ENCODE results near the gene EYS.

The EYS gene

DNA sequence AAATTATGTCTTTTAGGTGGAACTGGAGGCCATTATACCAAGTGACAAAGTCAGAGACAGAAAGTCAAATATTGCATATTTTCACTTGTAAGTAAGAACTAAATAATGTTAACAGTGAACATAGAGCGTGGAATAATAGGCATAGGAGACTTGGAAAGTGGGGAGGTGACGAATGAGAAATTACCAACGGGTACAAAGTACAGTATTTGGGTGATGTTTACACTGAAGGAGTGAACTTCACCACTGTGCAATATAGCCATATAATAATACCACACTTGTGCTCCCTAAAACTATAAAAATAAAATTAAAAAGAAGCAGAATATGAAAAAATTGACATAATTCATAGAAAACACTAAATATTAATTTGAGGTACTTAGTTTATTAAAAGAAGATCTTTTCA lies 14.9 kb downstream of the EYS start:
- Histone ChIP-seq H3K4me3 (ENCODE audit: low read length) (no peak overlapping the region), H3K9me3 (ENCODE audit: control insufficient read depth, low read length) (no peaks in the 10 kb centered on the region), H3K36me3 (ENCODE audit: control insufficient read depth, insufficient read depth, low read length, severe bottlenecking) (no peaks in the 10 kb centered on the region), H3K4me1 (ENCODE audit: control insufficient read depth, insufficient read depth, low read length) (no peaks in the 10 kb centered on the region), H3K9ac (ENCODE audit: low read length) (no peak overlapping the region), H3K27me3 (replicated peaks; ENCODE audit: control insufficient read depth, insufficient read depth, low read length) (no peaks in the 10 kb centered on the region)
- no peak for DNase-seq (ENCODE audit: low read depth)

DNA sequence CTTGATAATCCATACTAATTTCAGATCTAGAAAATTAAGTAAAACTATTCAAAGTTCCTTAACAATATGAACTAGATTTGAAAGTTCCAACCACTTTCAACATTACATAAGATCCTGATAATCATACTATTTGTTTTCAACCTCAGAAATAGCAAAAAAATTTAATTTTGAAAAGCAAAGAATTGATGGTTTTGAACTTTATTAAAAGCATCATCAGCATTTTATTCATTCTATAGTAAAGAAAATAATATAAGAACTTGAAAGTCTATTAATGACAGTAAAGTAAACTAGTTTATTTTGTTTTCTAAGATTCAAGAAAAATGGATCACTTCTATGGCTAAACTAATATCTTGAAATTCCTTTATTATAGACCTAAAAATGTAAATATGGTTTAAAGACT lies 26.8 kb downstream of the EYS start:
- Histone ChIP-seq H3K9ac (ENCODE audit: low read length) (no peak overlapping the region), H3K4me3 (ENCODE audit: low read length) (no peak overlapping the region), H3K9me3 (ENCODE audit: control insufficient read depth, low read length) (peaks cover 4% of the 10 kb centered on the region), H3K27me3 (replicated peaks; ENCODE audit: control insufficient read depth, insufficient read depth, low read length) (no peaks in the 10 kb centered on the region), H3K4me1 (ENCODE audit: control insufficient read depth, insufficient read depth, low read length) (no peaks in the 10 kb centered on the region), H3K36me3 (ENCODE audit: control insufficient read depth, insufficient read depth, low read length, severe bottlenecking) (no peaks in the 10 kb centered on the region)
- DNase-seq (ENCODE audit: low read depth) = no peak

DNA sequence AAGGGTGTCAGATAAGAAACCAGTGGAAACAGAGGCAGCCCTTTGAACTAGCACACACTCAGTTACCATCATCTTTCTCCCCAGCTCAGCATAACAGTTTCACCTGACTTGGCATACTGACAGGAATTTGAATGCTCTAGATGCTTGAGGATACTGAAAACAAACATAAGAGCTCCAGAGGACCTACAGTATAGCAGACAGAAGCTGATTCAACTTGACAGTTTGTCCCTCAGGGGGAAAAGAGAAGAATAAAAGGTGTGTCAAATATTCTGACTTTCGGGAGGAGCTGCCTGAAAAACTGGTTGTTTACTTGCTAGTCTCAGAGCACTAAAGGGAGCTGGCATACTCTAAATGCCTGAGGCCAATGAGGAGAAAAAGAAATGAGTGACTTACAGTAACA lies 35.1 kb downstream of the EYS start:
- no peaks in the 10 kb centered on the region for H3K36me3 ChIP-seq (ENCODE audit: control insufficient read depth, insufficient read depth, low read length, severe bottlenecking)
- no peak overlapping the region for H3K9ac ChIP-seq (ENCODE audit: low read length)
- no peaks in the 10 kb centered on the region for H3K27me3 ChIP-seq (replicated peaks; ENCODE audit: control insufficient read depth, insufficient read depth, low read length)
- H3K9me3 ChIP-seq (ENCODE audit: control insufficient read depth, low read length) = peaks cover 18% of the 10 kb centered on the region
- no peak overlapping the region for H3K4me3 ChIP-seq (ENCODE audit: low read length)
- DNase-seq (ENCODE audit: low read depth) = no peak
- H3K4me1 ChIP-seq (ENCODE audit: control insufficient read depth, insufficient read depth, low read length) = no peaks in the 10 kb centered on the region

DNA sequence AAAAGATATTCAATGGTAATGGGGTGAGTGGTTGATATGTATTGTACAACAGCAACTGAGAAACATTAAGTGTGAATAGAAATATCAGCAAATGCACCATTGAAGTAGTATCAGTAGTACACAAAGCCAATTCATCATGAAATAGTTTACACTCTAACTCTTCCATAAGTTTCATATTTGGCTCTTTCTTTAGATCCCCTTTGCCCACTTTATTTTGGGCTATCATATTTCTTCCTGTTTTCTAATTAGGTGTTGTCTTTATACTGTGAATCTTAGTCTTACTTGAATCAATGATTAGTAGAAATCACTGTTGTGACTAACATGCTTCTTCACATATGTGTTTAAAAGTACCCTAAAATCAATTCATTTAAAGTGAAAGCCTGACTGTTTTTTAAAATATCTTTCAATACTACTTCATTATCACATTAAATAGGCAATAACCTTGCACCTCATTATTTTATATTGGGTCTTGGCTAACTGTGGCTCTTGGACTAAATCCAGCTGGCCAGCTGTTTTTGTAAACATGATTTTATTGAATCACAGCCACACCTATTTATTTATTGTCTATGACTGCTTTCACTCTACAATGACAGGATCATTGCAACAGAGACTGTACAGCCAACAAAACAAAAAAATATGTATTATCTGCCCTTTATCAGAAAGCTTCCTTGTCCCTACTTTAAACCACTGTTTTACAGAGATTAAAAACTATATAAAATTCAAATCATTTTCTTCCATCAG lies 38.9 kb downstream of the EYS start:
- Histone ChIP-seq H3K36me3 (ENCODE audit: control insufficient read depth, insufficient read depth, low read length, severe bottlenecking) (no peaks in the 10 kb centered on the region), H3K9me3 (ENCODE audit: control insufficient read depth, low read length) (peaks cover 5% of the 10 kb centered on the region), H3K4me3 (ENCODE audit: low read length) (no peak overlapping the region), H3K27me3 (replicated peaks; ENCODE audit: control insufficient read depth, insufficient read depth, low read length) (no peaks in the 10 kb centered on the region), H3K4me1 (ENCODE audit: control insufficient read depth, insufficient read depth, low read length) (no peaks in the 10 kb centered on the region), H3K9ac (ENCODE audit: low read length) (no peak overlapping the region)
- no peak for DNase-seq (ENCODE audit: low read depth)

DNA sequence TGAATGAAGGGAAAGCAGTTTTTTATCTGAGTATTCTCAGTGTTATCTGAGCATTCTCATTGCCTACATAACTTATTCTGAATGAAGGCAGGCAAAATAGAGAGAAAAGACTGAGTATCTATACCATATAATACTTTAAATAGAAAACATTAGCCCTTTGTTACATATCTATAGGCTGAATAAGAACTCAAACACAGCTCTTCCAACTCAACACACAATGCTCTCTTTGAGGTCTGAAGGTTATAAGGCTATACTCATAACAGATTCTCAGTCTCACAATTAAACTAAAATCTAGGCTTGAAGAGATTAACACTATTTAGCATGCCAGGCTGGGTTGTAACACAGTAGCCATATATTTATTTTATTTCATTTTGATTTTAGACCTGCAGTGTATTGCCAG lies 56.9 kb downstream of the EYS start:
- H3K36me3 ChIP-seq (ENCODE audit: control insufficient read depth, insufficient read depth, low read length, severe bottlenecking) = no peaks in the 10 kb centered on the region
- H3K4me3 ChIP-seq (ENCODE audit: low read length) = no peak overlapping the region
- no peak overlapping the region for H3K9ac ChIP-seq (ENCODE audit: low read length)
- DNase-seq (ENCODE audit: low read depth) = no peak
- peaks cover 3% of the 10 kb centered on the region for H3K9me3 ChIP-seq (ENCODE audit: control insufficient read depth, low read length)
- H3K27me3 ChIP-seq (replicated peaks; ENCODE audit: control insufficient read depth, insufficient read depth, low read length) = no peaks in the 10 kb centered on the region
- H3K4me1 ChIP-seq (ENCODE audit: control insufficient read depth, insufficient read depth, low read length) = no peaks in the 10 kb centered on the region

DNA sequence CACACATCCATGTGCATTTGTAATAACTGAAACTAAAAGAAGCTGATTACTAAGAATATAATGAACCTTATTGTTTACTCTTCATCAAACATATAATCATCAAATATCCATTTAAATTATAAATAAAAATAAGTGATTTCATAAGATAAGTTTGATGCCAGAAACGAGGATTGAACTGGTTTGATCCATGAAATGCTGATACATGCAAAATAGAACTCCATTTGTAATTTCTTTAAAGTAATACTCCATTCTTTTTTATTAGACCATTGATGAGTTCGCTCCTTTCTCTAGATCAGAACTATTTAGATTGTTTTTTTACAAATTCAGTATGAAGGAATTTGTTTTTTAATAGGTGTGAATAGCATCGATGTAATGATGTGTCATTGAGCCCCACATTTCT lies 57.6 kb downstream of the EYS start:
- no peaks in the 10 kb centered on the region for H3K4me1 ChIP-seq (ENCODE audit: control insufficient read depth, insufficient read depth, low read length)
- DNase-seq (ENCODE audit: low read depth) = no peak
- no peaks in the 10 kb centered on the region for H3K36me3 ChIP-seq (ENCODE audit: control insufficient read depth, insufficient read depth, low read length, severe bottlenecking)
- H3K9ac ChIP-seq (ENCODE audit: low read length) = no peak overlapping the region
- H3K4me3 ChIP-seq (ENCODE audit: low read length) = no peak overlapping the region
- H3K27me3 ChIP-seq (replicated peaks; ENCODE audit: control insufficient read depth, insufficient read depth, low read length) = no peaks in the 10 kb centered on the region
- H3K9me3 ChIP-seq (ENCODE audit: control insufficient read depth, low read length) = peaks cover 3% of the 10 kb centered on the region

DNA sequence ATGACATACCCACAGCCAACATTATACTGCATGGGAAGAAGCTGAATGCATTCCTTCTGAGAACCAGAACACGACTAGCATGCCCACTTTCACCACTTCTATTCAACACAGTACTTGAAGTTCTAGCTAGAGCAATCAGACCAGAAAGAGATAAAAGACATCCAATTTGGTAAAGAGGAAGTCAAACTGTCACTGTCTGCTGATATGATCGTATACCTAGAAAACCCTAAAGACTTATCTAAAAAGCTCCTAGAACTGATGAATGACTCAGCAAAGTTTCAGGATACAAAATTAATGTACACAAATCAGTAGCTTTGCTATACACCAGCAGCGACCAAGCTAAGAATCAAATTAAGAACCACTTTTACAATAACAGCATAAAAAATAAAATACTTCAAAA lies 60.5 kb downstream of the EYS start:
- no peaks in the 10 kb centered on the region for H3K27me3 ChIP-seq (replicated peaks; ENCODE audit: control insufficient read depth, insufficient read depth, low read length)
- no peaks in the 10 kb centered on the region for H3K36me3 ChIP-seq (ENCODE audit: control insufficient read depth, insufficient read depth, low read length, severe bottlenecking)
- H3K4me1 ChIP-seq (ENCODE audit: control insufficient read depth, insufficient read depth, low read length) = no peaks in the 10 kb centered on the region
- H3K9ac ChIP-seq (ENCODE audit: low read length) = no peak overlapping the region
- H3K4me3 ChIP-seq (ENCODE audit: low read length) = no peak overlapping the region
- peaks cover 3% of the 10 kb centered on the region for H3K9me3 ChIP-seq (ENCODE audit: control insufficient read depth, low read length)
- no peak for DNase-seq (ENCODE audit: low read depth)

DNA sequence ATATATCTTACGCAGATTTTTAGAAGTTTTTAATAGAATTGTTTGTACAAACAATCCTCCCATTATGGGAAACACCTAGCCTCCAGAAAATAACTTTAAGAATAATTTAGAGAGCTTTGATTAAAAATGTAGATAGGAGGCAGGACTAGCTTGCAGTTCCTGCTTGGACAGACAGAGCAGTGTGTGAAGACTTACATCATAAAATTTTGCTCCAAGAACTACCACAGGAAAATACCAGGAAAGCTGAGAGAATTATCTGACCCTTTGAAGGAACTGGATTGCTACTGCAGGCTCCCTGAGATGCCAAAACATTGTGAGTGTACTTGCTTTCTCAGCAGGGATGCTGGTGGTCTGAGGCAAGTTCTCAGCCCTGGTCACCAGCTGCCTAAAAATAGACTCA lies 64.2 kb downstream of the EYS start:
- DNase-seq (ENCODE audit: low read depth) = no peak
- Histone ChIP-seq H3K36me3 (ENCODE audit: control insufficient read depth, insufficient read depth, low read length, severe bottlenecking) (no peaks in the 10 kb centered on the region), H3K27me3 (replicated peaks; ENCODE audit: control insufficient read depth, insufficient read depth, low read length) (no peaks in the 10 kb centered on the region), H3K4me3 (ENCODE audit: low read length) (no peak overlapping the region), H3K9ac (ENCODE audit: low read length) (no peak overlapping the region), H3K4me1 (ENCODE audit: control insufficient read depth, insufficient read depth, low read length) (no peaks in the 10 kb centered on the region), H3K9me3 (ENCODE audit: control insufficient read depth, low read length) (peaks cover 3% of the 10 kb centered on the region)

DNA sequence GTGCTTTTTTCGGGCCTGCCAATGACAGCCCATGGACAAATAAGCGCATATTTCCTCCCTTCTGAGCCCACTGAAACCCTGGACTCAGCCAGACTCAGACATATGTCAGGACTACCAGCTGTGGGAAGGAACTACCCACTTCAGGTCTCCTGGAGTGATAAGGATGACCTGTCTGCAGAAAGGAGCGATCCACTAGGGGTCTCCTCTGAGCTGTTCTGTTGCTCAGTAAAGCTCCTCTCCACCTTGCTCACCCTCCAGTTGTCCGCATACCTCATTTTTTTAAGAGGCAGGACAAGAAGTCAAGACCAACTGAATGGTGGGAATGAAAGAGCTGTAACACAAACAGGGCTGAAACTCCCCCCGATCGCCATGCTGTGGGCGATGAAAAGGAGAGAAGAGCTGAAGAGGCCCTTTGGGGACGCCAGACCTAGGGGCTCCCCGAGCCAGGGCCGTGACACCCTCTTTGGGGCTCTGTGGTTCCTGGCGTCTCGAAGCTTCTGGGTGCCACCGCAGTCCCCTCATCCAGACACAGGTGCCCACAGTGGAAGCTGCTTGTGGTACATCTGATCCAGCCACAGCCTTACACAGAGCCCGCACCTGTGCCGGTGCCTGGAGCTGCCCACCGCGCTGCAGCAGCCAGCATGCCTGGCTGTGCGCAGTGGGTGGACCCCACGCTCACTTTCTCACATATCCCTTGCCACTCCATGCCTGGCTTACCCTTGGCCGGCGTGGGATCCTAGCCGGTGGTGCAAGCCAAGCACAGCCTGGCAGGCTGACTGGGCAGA lies 68.8 kb downstream of the EYS start:
- H3K4me1 ChIP-seq (ENCODE audit: control insufficient read depth, insufficient read depth, low read length) = no peaks in the 10 kb centered on the region
- H3K9me3 ChIP-seq (ENCODE audit: control insufficient read depth, low read length) = no peaks in the 10 kb centered on the region

DNA sequence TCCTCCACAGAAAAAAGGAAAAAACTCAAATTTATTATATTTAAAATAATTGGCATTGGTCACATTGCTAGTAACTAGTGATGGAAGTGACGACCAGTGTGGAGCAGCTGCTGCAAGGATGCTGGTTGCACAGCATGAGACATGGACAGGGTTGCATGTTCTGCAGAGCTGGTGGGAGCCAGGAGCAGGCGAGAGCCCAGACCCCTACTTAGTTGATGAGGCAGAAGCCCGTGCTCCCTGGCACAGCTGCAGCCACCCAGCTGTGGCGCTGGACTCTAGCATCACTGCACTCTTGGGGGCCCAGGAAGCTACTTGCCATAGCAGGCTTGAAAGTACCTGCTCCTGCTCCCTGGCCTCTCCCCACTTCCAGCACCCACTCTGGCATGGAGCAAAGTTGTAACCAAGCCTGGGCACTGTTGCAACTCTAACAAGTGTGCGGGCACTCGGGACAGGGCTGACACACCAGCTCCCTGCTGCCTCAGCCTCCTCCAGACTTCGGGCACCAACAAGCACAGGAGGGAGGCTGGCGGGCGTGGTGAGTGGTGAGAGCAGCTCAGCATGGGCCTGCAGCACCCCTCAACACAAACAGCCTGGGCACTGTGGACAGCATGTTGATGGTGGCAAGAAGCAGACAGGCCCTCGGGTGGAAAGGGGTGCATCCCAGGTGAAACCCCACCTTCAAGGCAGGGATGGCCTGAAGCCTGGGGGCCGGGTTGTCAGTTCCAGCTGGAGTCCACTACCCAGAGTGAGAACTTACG lies 69.6 kb downstream of the EYS start:
- Histone ChIP-seq H3K4me3 (ENCODE audit: low read length) (no peak overlapping the region), H3K9me3 (ENCODE audit: control insufficient read depth, low read length) (no peaks in the 10 kb centered on the region), H3K4me1 (ENCODE audit: control insufficient read depth, insufficient read depth, low read length) (no peaks in the 10 kb centered on the region), H3K9ac (ENCODE audit: low read length) (no peak overlapping the region), H3K27me3 (replicated peaks; ENCODE audit: control insufficient read depth, insufficient read depth, low read length) (no peaks in the 10 kb centered on the region), H3K36me3 (ENCODE audit: control insufficient read depth, insufficient read depth, low read length, severe bottlenecking) (no peaks in the 10 kb centered on the region)
- DNase-seq (ENCODE audit: low read depth) = no peak

More for the DNA sequence above, 68.8 kb downstream of the EYS start:
- Histone ChIP-seq H3K9ac (ENCODE audit: low read length) (no peak overlapping the region), H3K27me3 (replicated peaks; ENCODE audit: control insufficient read depth, insufficient read depth, low read length) (no peaks in the 10 kb centered on the region), H3K4me3 (ENCODE audit: low read length) (no peak overlapping the region), H3K36me3 (ENCODE audit: control insufficient read depth, insufficient read depth, low read length, severe bottlenecking) (no peaks in the 10 kb centered on the region)
- DNase-seq (ENCODE audit: low read depth) = no peak

DNA sequence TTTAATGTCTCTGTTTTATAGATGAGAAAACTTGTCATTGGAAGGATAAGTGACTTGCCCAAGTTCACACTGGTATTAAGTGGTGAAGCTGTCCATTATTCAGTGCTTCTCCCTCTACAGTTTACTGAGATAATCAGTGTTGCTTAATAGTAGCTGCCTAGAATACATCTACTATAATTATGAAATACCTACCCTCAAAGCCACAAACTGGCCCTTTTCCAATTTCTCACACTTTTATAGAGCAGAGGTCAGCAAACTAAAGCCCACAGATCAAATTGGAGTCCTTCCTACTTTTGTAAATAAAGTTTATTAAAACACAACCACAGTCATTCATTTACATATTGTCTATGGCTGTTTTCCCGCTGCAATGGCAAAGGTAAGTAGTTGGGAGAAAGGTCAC lies 73.5 kb downstream of the EYS start:
- no peaks in the 10 kb centered on the region for H3K9me3 ChIP-seq (ENCODE audit: control insufficient read depth, low read length)
- no peak overlapping the region for H3K4me3 ChIP-seq (ENCODE audit: low read length)
- no peaks in the 10 kb centered on the region for H3K27me3 ChIP-seq (replicated peaks; ENCODE audit: control insufficient read depth, insufficient read depth, low read length)
- no peaks in the 10 kb centered on the region for H3K36me3 ChIP-seq (ENCODE audit: control insufficient read depth, insufficient read depth, low read length, severe bottlenecking)
- H3K4me1 ChIP-seq (ENCODE audit: control insufficient read depth, insufficient read depth, low read length) = no peaks in the 10 kb centered on the region
- no peak overlapping the region for H3K9ac ChIP-seq (ENCODE audit: low read length)
- no peak for DNase-seq (ENCODE audit: low read depth)
